Measurements from ENCODE around the gene KIAA0586.

DNA sequence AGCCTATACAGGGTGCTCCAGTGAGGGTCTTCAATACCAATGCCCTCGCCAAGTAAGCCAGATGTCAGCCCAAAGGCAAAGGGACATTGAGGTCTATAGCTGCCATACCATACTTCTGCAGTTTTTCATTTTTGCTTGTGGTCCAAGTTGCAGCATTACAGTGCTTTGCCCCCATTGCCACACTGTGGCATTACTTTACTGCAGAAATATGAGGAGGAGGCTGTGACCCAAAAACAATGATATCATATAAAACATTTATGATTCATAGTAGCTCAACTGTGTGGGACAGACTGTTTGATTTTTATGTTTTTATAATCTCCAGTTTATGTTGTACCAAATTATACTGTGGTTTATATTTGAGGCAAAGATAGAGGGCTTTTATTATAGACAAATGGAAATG, 64.1 kb downstream of the KIAA0586 start:
- TF ChIP-seq, protein P1, sequence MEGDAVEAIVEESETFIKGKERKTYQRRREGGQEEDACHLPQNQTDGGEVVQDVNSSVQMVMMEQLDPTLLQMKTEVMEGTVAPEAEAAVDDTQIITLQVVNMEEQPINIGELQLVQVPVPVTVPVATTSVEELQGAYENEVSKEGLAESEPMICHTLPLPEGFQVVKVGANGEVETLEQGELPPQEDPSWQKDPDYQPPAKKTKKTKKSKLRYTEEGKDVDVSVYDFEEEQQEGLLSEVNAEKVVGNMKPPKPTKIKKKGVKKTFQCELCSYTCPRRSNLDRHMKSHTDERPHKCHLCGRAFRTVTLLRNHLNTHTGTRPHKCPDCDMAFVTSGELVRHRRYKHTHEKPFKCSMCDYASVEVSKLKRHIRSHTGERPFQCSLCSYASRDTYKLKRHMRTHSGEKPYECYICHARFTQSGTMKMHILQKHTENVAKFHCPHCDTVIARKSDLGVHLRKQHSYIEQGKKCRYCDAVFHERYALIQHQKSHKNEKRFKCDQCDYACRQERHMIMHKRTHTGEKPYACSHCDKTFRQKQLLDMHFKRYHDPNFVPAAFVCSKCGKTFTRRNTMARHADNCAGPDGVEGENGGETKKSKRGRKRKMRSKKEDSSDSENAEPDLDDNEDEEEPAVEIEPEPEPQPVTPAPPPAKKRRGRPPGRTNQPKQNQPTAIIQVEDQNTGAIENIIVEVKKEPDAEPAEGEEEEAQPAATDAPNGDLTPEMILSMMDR (IDR thresholded peaks at IDR 0.05) = no peak
- TF ChIP-seq POLR2A (IDR thresholded peaks at IDR 0.05) = no peak
